Hepatocyte (in vitro differentiated cells): ENCODE measurements around the gene STX11. TPM values are rescaled to one million over a fixed set of nuclear protein-coding genes. Genes with fewer than 3 reads are reported as not detected.

Experiments
- DNase-seq: peaks from one replicate; pipeline ENCODE4 v3.0.0-alpha.2; 2016; ENCODE audit warnings: low spot score
- H2AFZ ChIP-seq: fragments of 200-600 bp; sonication (generic); 2 replicates; pipeline ENCODE4 v1.6.0; 2016; ENCODE audit warnings: antibody characterized with exemption, mild to moderate bottlenecking
- H3K27ac ChIP-seq: fragments of 200-600 bp; sonication (generic); 2 replicates; pipeline ENCODE4 v1.5.1; 2016; ENCODE audit warnings: mild to moderate bottlenecking
- H3K27me3 ChIP-seq: fragments of 200-600 bp; sonication (generic); 2 replicates; pipeline ENCODE4 v1.6.1; 2016
- H3K36me3 ChIP-seq: fragments of 200-600 bp; sonication (generic); replicated peaks from 2 replicates; pipeline ENCODE4 v1.5.1; 2016; ENCODE audit warnings: low read depth; ENCODE audit not compliant: insufficient read depth
- H3K4me1 ChIP-seq: fragments of 200-600 bp; sonication (generic); 2 replicates; pipeline ENCODE4 v1.5.1; 2016; ENCODE audit warnings: mild to moderate bottlenecking, moderate library complexity; ENCODE audit not compliant: insufficient read depth
- H3K4me2 ChIP-seq: fragments of 200-600 bp; sonication (generic); 2 replicates; pipeline ENCODE4 v1.6.0; 2016
- H3K4me3 ChIP-seq: fragments of 200-600 bp; sonication (generic); 2 replicates; pipeline ENCODE4 v1.5.1; 2016; ENCODE audit warnings: mild to moderate bottlenecking
- H3K79me2 ChIP-seq: fragments of 200-600 bp; sonication (generic); 2 replicates; pipeline ENCODE4 v1.6.0; 2017; ENCODE audit warnings: mild to moderate bottlenecking
- H3K9me2 ChIP-seq: fragments of 200-600 bp; sonication (generic); replicated peaks from 2 replicates; pipeline ENCODE4 v1.6.0; 2017; ENCODE audit warnings: mild to moderate bottlenecking; ENCODE audit not compliant: insufficient read depth
- H3K9me3 ChIP-seq: fragments of 200-600 bp; sonication (generic); 2 replicates; pipeline ENCODE4 v1.5.1; 2016; ENCODE audit warnings: low read depth, mild to moderate bottlenecking
- H4K20me1 ChIP-seq: fragments of 200-600 bp; sonication (generic); 2 replicates; pipeline ENCODE4 v1.6.0; 2016; ENCODE audit warnings: mild to moderate bottlenecking; ENCODE audit not compliant: insufficient read depth, poor library complexity, severe bottlenecking
- CTCF ChIP-seq: fragments of 200-600 bp; sonication (generic); IDR thresholded peaks from 2 replicates; pipeline ENCODE4 v1.5.1; 2016; ENCODE audit warnings: antibody characterized with exemption, mild to moderate bottlenecking; ENCODE audit not compliant: poor library complexity
- EZH2 ChIP-seq: fragments of 200-600 bp; sonication (generic); IDR thresholded peaks from 2 replicates; pipeline ENCODE4 v1.6.1; 2016; ENCODE audit warnings: antibody characterized with exemption, mild to moderate bottlenecking, borderline replicate concordance
- EZH2phosphoT487 ChIP-seq: fragments of 200-600 bp; sonication (generic); IDR thresholded peaks from one replicate; pipeline ENCODE4 v1.6.1; 2018; ENCODE audit warnings: antibody characterized with exemption, mild to moderate bottlenecking, low read depth, moderate library complexity; ENCODE audit not compliant: unreplicated experiment, severe bottlenecking
- WGBS: methylation state at CpG from one replicate; pipeline ENCODE4 v1.1.6; 2016; ENCODE audit warnings: low lambda C conversion rate; ENCODE audit errors: missing lambda C conversion rate; 5-methylcytosine and 5-hydroxymethylcytosine counted together
- polyA plus RNA-seq: library from polyadenylated mRNA; unstranded; fragments of >200 nt; fragmentation: Nextera tagmentation; extraction: Ambion mirVana; gene quantifications from 2 replicates; pipeline ENCODE4 v1.2.1, GENCODE V29; 2016
- total RNA-seq: library from RNA; depleted of rRNA; stranded (reverse); fragments of >200 nt; gene quantifications from 2 replicates; pipeline ENCODE4 v1.2.3, GENCODE V29; 2014

Gene STX11
- total and polyA plus RNA-seq, 2 experiments from 2014 or later: 0.27 to 0.48 TPM

- Histone ChIP-seq H2AFZ (no peak overlapping the region), H3K79me2 (no peaks in the 10 kb centered on the region), H3K4me1 (peaks cover 12% of the 10 kb centered on the region), H3K36me3 (no peaks in the 10 kb centered on the region), H3K27me3 (no peaks in the 10 kb centered on the region), H4K20me1 (no peaks in the 10 kb centered on the region), H3K9me2 (no peaks in the 10 kb centered on the region), H3K4me2 (no peak overlapping the region), H3K9me3 (no peaks in the 10 kb centered on the region), H3K27ac (no peak overlapping the region), H3K4me3 (no peak overlapping the region)
- no peak for DNase-seq
- 95% methylated on average over 4 of the region's 4 CpGs for whole genome bisulfite sequencing
- TF ChIP-seq CTCF (no peak), EZH2phosphoT487 (no peak), EZH2 (no peak)
Measured at GRCh38 chr6:144159742-144160141, 9.4 kb downstream of the STX11 start.

GRCh38 chr6:144160431-144161005 lies 10.2 kb downstream of the STX11 start:
- no peaks in the 10 kb centered on the region for H3K79me2 ChIP-seq
- no peaks in the 10 kb centered on the region for H4K20me1 ChIP-seq
- no peaks in the 10 kb centered on the region for H3K27me3 ChIP-seq
- no peak for TF ChIP-seq CTCF
- no peak for TF ChIP-seq EZH2phosphoT487
- no peak for TF ChIP-seq EZH2
- no peaks in the 10 kb centered on the region for H3K9me2 ChIP-seq
- DNase-seq: no peak
- peaks cover 12% of the 10 kb centered on the region for H3K4me1 ChIP-seq
- H2AFZ ChIP-seq: no peak overlapping the region
- no peaks in the 10 kb centered on the region for H3K9me3 ChIP-seq
- no peak overlapping the region for H3K27ac ChIP-seq
- H3K4me3 ChIP-seq: no peak overlapping the region
- H3K36me3 ChIP-seq: no peaks in the 10 kb centered on the region
- no peak overlapping the region for H3K4me2 ChIP-seq
- WGBS: 85% methylated on average over 2 of the region's 2 CpGs

DNA sequence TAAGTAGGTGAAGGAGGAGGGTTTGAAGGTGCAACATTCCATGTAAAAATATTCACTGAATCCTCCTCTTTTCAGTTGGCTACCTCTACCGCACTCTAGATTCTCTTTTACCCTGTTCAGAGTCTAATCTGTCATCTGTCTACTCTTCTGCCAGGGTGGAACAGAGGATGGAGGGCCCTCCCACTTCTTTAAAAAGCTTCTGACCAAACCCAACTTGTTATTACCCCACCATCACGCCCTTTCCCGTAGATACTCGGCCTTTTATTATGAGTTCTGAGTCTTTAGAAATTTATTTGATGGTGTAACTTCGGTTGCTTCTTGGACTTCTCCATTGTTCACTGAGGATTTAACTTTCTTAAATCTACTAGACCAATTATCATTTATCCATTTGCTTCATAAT lies 11.7 kb downstream of the STX11 start:
- Histone ChIP-seq H3K27me3 (no peaks in the 10 kb centered on the region), H4K20me1 (no peaks in the 10 kb centered on the region), H2AFZ (no peak overlapping the region), H3K4me2 (no peak overlapping the region), H3K79me2 (no peaks in the 10 kb centered on the region), H3K27ac (no peak overlapping the region), H3K9me2 (no peaks in the 10 kb centered on the region), H3K36me3 (no peaks in the 10 kb centered on the region), H3K4me3 (no peak overlapping the region), H3K9me3 (no peaks in the 10 kb centered on the region), H3K4me1 (peaks cover 12% of the 10 kb centered on the region)
- no peak for DNase-seq
- 91% methylated on average over 5 of the region's 5 CpGs for WGBS
- TF ChIP-seq CTCF: no peak
- no peak for TF ChIP-seq EZH2
- TF ChIP-seq EZH2phosphoT487: no peak

DNA sequence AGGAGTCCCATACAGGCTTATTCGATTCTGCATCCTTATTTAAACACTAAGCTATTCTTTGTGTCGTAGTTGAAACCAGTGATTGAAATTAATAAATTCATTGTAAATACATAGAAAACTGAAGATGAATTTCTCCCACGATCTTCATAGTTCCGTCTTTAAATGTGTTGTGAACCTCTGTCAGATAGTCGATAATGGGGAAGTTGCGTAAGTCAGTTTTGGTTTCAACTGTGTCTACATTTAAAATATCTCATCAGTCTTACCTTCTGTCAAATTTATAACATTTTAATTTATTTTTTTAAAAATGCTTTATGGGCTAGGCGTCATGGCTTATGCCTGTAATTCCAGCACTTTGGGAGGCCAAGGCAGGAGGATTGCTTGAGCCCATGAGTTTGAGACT lies 12.7 kb downstream of the STX11 start:
- 96% methylated on average over 7 of the region's 7 CpGs for WGBS
- no peak for TF ChIP-seq EZH2
- TF ChIP-seq EZH2phosphoT487: no peak
- TF ChIP-seq CTCF: no peak
- no peaks in the 10 kb centered on the region for H4K20me1 ChIP-seq
- H3K36me3 ChIP-seq: no peaks in the 10 kb centered on the region
- H3K4me2 ChIP-seq: no peak overlapping the region
- no peak for DNase-seq
- no peak overlapping the region for H2AFZ ChIP-seq
- H3K27me3 ChIP-seq: no peaks in the 10 kb centered on the region
- H3K27ac ChIP-seq: no peak overlapping the region
- no peak overlapping the region for H3K4me3 ChIP-seq
- no peaks in the 10 kb centered on the region for H3K9me3 ChIP-seq
- H3K9me2 ChIP-seq: no peaks in the 10 kb centered on the region
- no peaks in the 10 kb centered on the region for H3K79me2 ChIP-seq
- H3K4me1 ChIP-seq: peaks cover 9% of the 10 kb centered on the region
